GM12878 (cell line): Measurements from ENCODE around the gene C11orf91. TPM values are rescaled to one million over a fixed set of nuclear protein-coding genes. Genes with fewer than 3 reads are reported as not detected.
"Not testable (repeated sequence)": the region's sequence is repeated elsewhere in the genome, so short reads cannot be mapped to it uniquely, and the experiment has no call there.

Experiments
- ATAC-seq: fragments of 200-7000 bp; cut with Tn5 transposase; 3 replicates; pipeline ENCODE4 v1.9.1; 2020; ENCODE audit warnings: mild to moderate bottlenecking, moderate library complexity
- BruUV-seq: library from RNA; stranded (reverse); fragments of 400-500 nt; replicated peaks from 2 replicates; lab custom pipeline; 2021; lab: Mats Ljungman, UMichigan
- CTCF ChIA-PET: fragments of 300-600 bp; sonication (Branson Sonifier 250); formaldehyde crosslinking; extraction: SDS; loops from one replicate; lab custom pipeline; 2021; ENCODE audit warnings: inconsistent platforms; lab: Yijun Ruan, JAX
- POLR2A ChIA-PET: fragments of 350-600 bp; formaldehyde crosslinking; extraction: SDS; loops from one replicate; lab custom pipeline; 2021; ENCODE audit warnings: inconsistent platforms; lab: Charles Lee
- RAD21 ChIA-PET: fragments of 300-600 bp; sonication (Branson Sonifier 250); formaldehyde crosslinking; loops from one replicate; lab custom pipeline; 2023; ENCODE audit warnings: antibody characterized with exemption; ENCODE audit not compliant: unreplicated experiment; lab: Charles Lee
- SMC1A ChIA-PET: fragments of 300-600 bp; sonication (Branson Sonifier 250); formaldehyde crosslinking; loops from one replicate; lab custom pipeline; 2023; ENCODE audit not compliant: unreplicated experiment, uncharacterized antibody; lab: Charles Lee
- DNase-seq: peaks from one replicate; pipeline ENCODE4 v3.0.0-alpha.2; 2011; ENCODE audit warnings: low read depth, low spot score
- FAIRE-seq: peaks from 3 replicates; lab custom pipeline; 2011; peaks lifted over from hg19 to GRCh38; lab: Jason Lieb, UNC
- H2AFZ ChIP-seq: 2 replicates; pipeline ENCODE4 v1.6.0; 2011; ENCODE audit warnings: low read depth, low read length, control low read depth; ENCODE audit not compliant: control insufficient read depth
- H3K27ac ChIP-seq: 2 replicates; pipeline ENCODE4 v1.5.1; 2011; ENCODE audit warnings: control low read depth; ENCODE audit not compliant: control insufficient read depth, insufficient read depth
- H3K27me3 ChIP-seq, 2 experiments: replicated peaks in 1 of 2; 2 replicates each; pipeline versions ENCODE4 v1.6.0 to v1.6.1; 2011; ENCODE audit warnings: low read length in 1 of 2; ENCODE audit not compliant: control insufficient read depth in 2 of 2, insufficient read depth in 2 of 2
- H3K36me3 ChIP-seq, 2 experiments: 2 replicates each; pipeline ENCODE4 v1.5.1; 2011; ENCODE audit warnings: low read length in 1 of 2; ENCODE audit not compliant: control insufficient read depth in 2 of 2, insufficient read depth in 2 of 2
- H3K4me1 ChIP-seq: 2 replicates; pipeline ENCODE4 v1.6.1; 2011; ENCODE audit warnings: mild to moderate bottlenecking, low read length, moderate library complexity, mixed read lengths; ENCODE audit not compliant: control insufficient read depth, insufficient read depth
- H3K4me2 ChIP-seq: 2 replicates; pipeline ENCODE4 v1.6.0; 2011; ENCODE audit warnings: control low read depth; ENCODE audit not compliant: control insufficient read depth, insufficient read depth
- H3K4me3 ChIP-seq: fragments of 200-600 bp; sonication (generic); 2 replicates; pipeline ENCODE4 v1.5.1; 2016
- H3K79me2 ChIP-seq: 2 replicates; pipeline ENCODE4 v1.6.0; 2011; ENCODE audit warnings: low read length; ENCODE audit not compliant: control insufficient read depth, insufficient read depth
- H3K9ac ChIP-seq: 2 replicates; pipeline ENCODE4 v1.8.0; 2011; ENCODE audit warnings: low read length, control low read depth, mixed read lengths; ENCODE audit not compliant: control insufficient read depth, insufficient read depth
- H3K9me3 ChIP-seq: replicated peaks from 3 replicates; pipeline ENCODE4 v1.5.1; 2011; ENCODE audit warnings: mild to moderate bottlenecking, low read length; ENCODE audit not compliant: control insufficient read depth, insufficient read depth
- H4K20me1 ChIP-seq: 2 replicates; pipeline ENCODE4 v1.6.0; 2011; ENCODE audit not compliant: control insufficient read depth, insufficient read depth
- ATF3 ChIP-seq: IDR thresholded peaks from 2 replicates; pipeline ENCODE4 v1.6.1; 2011; ENCODE audit warnings: low read depth, mild to moderate bottlenecking, low read length, moderate library complexity, borderline replicate concordance; ENCODE audit errors: extremely low read depth
- CEBPZ ChIP-seq: fragments of 150-350 bp; IDR thresholded peaks from 2 replicates; pipeline ENCODE4 v1.6.1; 2016; ENCODE audit warnings: low read depth, low read length
- CHD2 ChIP-seq: IDR thresholded peaks from 2 replicates; pipeline ENCODE4 v1.6.1; 2011; ENCODE audit warnings: low read depth, low read length, improper control_type of control experiment, borderline replicate concordance
- GATAD2B ChIP-seq: fragments of 450-650 bp; conservative IDR thresholded peaks from 2 replicates; pipeline ENCODE4 v1.6.1; 2017; ENCODE audit warnings: low read depth, mild to moderate bottlenecking, moderate library complexity
- NFYA ChIP-seq: IDR thresholded peaks from 2 replicates; pipeline ENCODE4 v1.6.1; 2011; ENCODE audit warnings: low read depth, mild to moderate bottlenecking, low read length, improper control_type of control experiment, borderline replicate concordance
- NR2F1 ChIP-seq: fragments of 450-650 bp; conservative IDR thresholded peaks from 2 replicates; pipeline ENCODE4 v1.6.1; 2017; ENCODE audit warnings: mild to moderate bottlenecking
- POLR2AphosphoS2 ChIP-seq: IDR thresholded peaks from 2 replicates; pipeline ENCODE4 v1.6.1; 2011; ENCODE audit warnings: low read depth, mild to moderate bottlenecking, low read length, improper control_type of control experiment, moderate library complexity
- POU2F2 ChIP-seq: IDR thresholded peaks from 3 replicates; pipeline ENCODE4 v1.6.1; 2011; ENCODE audit warnings: low read depth, mild to moderate bottlenecking, low read length, borderline replicate concordance
- SMAD5 ChIP-seq: IDR thresholded peaks from 2 replicates; pipeline ENCODE4 v1.6.1; 2016; ENCODE audit warnings: antibody characterized with exemption, low read depth
- SMC3 ChIP-seq: IDR thresholded peaks from 2 replicates; pipeline ENCODE4 v1.6.1; 2011; ENCODE audit warnings: low read length, improper control_type of control experiment, borderline replicate concordance
- TAF1 ChIP-seq: IDR thresholded peaks from 2 replicates; pipeline ENCODE4 v1.6.1; 2011; ENCODE audit warnings: mild to moderate bottlenecking, low read depth, low read length, borderline replicate concordance
- TCF3 ChIP-seq: IDR thresholded peaks from 2 replicates; pipeline ENCODE4 v1.6.1; 2012; ENCODE audit warnings: low read depth, mild to moderate bottlenecking, low read length, borderline replicate concordance; ENCODE audit not compliant: insufficient read depth
- ZNF24 ChIP-seq: fragments of 450-650 bp; IDR thresholded peaks from 2 replicates; pipeline ENCODE4 v1.6.1; 2017; ENCODE audit warnings: antibody characterized with exemption, mild to moderate bottlenecking
- WGBS: methylation state at CpG from one replicate; pipeline ENCODE4 v1.1.6; 2016; ENCODE audit warnings: low lambda C conversion rate; ENCODE audit not compliant: insufficient replicate concordance, insufficient coverage; ENCODE audit errors: missing lambda C conversion rate; 5-methylcytosine and 5-hydroxymethylcytosine counted together
- in situ Hi-C: fragments of 300-500 bp; cut with MboI; formaldehyde crosslinking; loops from 9 replicates; pipeline ENCODE4 v1.14.3; 2018; ENCODE audit warnings: mixed read lengths
- intact Hi-C: fragments of 100-400 bp; cut with micrococcal nuclease; formaldehyde crosslinking; loops from one replicate; pipeline ENCODE4 v1.14.2; 2022; ENCODE audit not compliant: unreplicated experiment
- polyA plus RNA-seq, 11 experiments: library from polyadenylated mRNA; depleted of rRNA in 4 of 11; unstranded in 6 of 11; stranded (reverse) in 5 of 11; fragments of >200 nt; fragmentation: Nextera tagmentation in 4 of 11; fragmentation: Illumina TruSeq in 1 of 11; extraction: Ambion mirVana in 4 of 11; extraction: Trizol in 1 of 11; gene quantifications; 1 replicate in 1 of 11; 2 replicates in 10 of 11; pipeline versions ENCODE4 v1.2.1 to v1.2.3, GENCODE V29; 2011 to 2016; ENCODE audit warnings: inconsistent platforms in 2 of 11, missing spikeins in 2 of 11, low read depth in 1 of 11
- total RNA-seq, 4 experiments: library from RNA; depleted of rRNA in 3 of 4; stranded (reverse); fragments of >200 nt in 3 of 4; fragmentation: Illumina TruSeq in 1 of 4; extraction: Trizol in 1 of 4; gene quantifications; 2 replicates each; pipeline versions ENCODE4 v1.2.1 to v1.2.3, GENCODE V29; 2013 to 2021

C11orf91 gene
- total and polyA plus RNA-seq, 10 of the 15 experiments (the other 5 are each of a cell fraction or from before 2014, with no cell fraction given): not detected

- POLR2A ChIA-PET: no interaction called here
Measured at GRCh38 chr11:33663121-33663520, 37.5 kb downstream of the C11orf91 start.

GRCh38 chr11:33661526-33661925 lies 39.1 kb downstream of the C11orf91 start:
- H3K4me1 ChIP-seq, H3K36me3 ChIP-seq, H4K20me1 ChIP-seq, H2AFZ ChIP-seq, SMC1A ChIA-PET, H3K27me3 ChIP-seq, FAIRE-seq, in situ Hi-C loops, H3K9me3 ChIP-seq, H3K27ac ChIP-seq, ATAC-seq, intact Hi-C loops, DNase-seq, H3K4me2 ChIP-seq, H3K9ac ChIP-seq, BruUV-seq, POLR2A ChIA-PET, H3K4me3 ChIP-seq, RAD21 ChIA-PET, H3K79me2 ChIP-seq: not testable (repeated sequence)
- 82% methylated on average over 7 of the region's 7 CpGs for WGBS
- CTCF ChIA-PET: interaction anchor here (0.6 to 1.7 kb wide), 2 partner anchors 17 to 81 kb away, joined by 3 read pairs; no protein-coding TSS in a partner anchor

More at GRCh38 chr11:33663121-33663520, 37.5 kb downstream of the C11orf91 start:
- H3K4me1 ChIP-seq: no peaks in the 10 kb centered on the region
- no TSS peak for BruUV-seq
- ChIA-PET SMC1A (no interaction called here), CTCF (interaction anchor here (1.7 kb wide), 1 partner anchor 15 kb away, joined by 3 read pairs; no protein-coding TSS in a partner anchor), RAD21 (no interaction called here)
- H3K4me2 ChIP-seq: no peak overlapping the region
- no peak overlapping the region for H3K27ac ChIP-seq
- ATAC-seq: no peak
- TF ChIP-seq NFYA: no peak
- no peak for TF ChIP-seq POLR2AphosphoS2
- no peak for TF ChIP-seq CEBPZ
- no peak for TF ChIP-seq TAF1
- no peak for TF ChIP-seq ATF3
- TF ChIP-seq CHD2: no peak
- TF ChIP-seq POU2F2: no peak
- TF ChIP-seq ZNF24: no peak
- no peak for TF ChIP-seq SMAD5
- no peak for TF ChIP-seq SMC3
- TF ChIP-seq NR2F1: no peak
- no peak for TF ChIP-seq TCF3
- no peak for TF ChIP-seq GATAD2B
- in situ Hi-C loops (no loop called here), intact Hi-C loops (no loop called here)
- H3K9me3 ChIP-seq: no peaks in the 10 kb centered on the region
- H3K36me3 ChIP-seq: no peaks in the 10 kb centered on the region
- no peak overlapping the region for H2AFZ ChIP-seq
- H3K79me2 ChIP-seq: no peaks in the 10 kb centered on the region
- FAIRE-seq: no peak
- no peaks in the 10 kb centered on the region for H3K27me3 ChIP-seq
- no peak overlapping the region for H3K9ac ChIP-seq
- DNase-seq: no peak
- H4K20me1 ChIP-seq: no peaks in the 10 kb centered on the region
- H3K4me3 ChIP-seq: no peak overlapping the region
